ENCODE results near the gene CRHBP.

GRCh38 chr5:77011498-77011897, 58.7 kb downstream of the CRHBP start:
- TF ChIP-seq CTCF (conservative IDR thresholded peaks at IDR 0.05; ENCODE audit: low read depth in 2 of 2) (no peak), REST (IDR thresholded peaks at IDR 0.05; ENCODE audit: unreplicated experiment) (no peak), ZNF331 (CRISPR knock-in tag; IDR thresholded peaks at IDR 0.05; ENCODE audit: low read depth) (no peak), EZH2 (IDR thresholded peaks at IDR 0.05; ENCODE audit: low read depth, unreplicated experiment) (no peak), POLR2AphosphoS5 (IDR thresholded peaks at IDR 0.05; ENCODE audit: low read depth) (no peak), ZNF462 (CRISPR knock-in tag; IDR thresholded peaks at IDR 0.05) (no peak), JUNB (IDR thresholded peaks at IDR 0.05; ENCODE audit: unreplicated experiment) (no peak), EZH2phosphoT487 (IDR thresholded peaks at IDR 0.05; ENCODE audit: unreplicated experiment) (no peak), ZNF114 (CRISPR knock-in tag; IDR thresholded peaks at IDR 0.05) (no peak), NANOG (IDR thresholded peaks at IDR 0.05; ENCODE audit: borderline replicate concordance) (no peak), CREB1 (CRISPR knock-in tag; IDR thresholded peaks at IDR 0.05; ENCODE audit: low read depth) (no peak)
